ENCODE measurements around the gene UXS1. TPM values are rescaled to one million over a fixed set of nuclear protein-coding genes. Genes with fewer than 3 reads are reported as not detected.

Gene UXS1
- total RNA-seq, 1 experiment from 2014 or later = 48.8 TPM

DNA sequence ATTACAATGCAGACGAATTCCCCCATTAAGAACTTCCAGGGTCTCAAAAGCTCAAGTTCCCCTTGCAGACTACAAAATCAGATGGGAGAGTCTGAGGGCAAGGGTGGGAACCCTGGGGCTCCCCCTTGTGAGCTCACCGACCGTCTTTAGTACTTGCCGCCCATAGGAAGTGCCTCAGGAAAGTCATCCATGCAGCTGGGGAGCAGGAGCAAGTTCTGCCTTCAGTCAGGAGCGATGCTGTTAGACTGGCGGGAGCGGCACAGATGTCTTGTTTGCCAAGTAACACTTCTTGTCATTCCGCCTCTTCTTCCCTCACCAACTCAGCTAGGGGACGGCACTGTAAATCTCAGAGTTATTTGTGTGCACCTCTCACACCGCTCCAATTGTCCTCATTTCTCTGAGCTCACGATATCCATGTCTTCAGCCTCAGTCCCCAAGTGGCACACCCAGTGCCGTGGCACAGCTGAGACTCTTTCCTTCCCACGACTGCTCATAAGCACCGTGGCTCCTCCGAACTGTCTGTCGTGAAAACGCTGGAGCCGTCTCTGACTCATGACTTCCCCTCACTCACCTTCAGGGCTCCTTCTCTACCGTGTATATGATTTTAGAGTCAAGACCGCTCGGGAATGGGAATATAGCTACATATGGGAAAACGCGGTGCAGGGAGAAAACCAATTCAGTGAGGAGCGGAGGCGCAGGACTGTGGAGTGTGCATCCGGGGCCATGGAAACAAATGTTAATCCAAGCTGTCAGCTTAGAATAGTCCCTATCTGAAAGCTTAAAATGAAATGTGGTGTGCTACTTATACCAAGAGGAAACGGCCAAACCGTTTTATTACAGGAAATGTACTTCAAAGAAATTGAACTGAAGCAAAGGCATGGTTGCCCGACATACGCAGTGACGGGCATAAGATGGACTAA, 34.0 kb downstream of the UXS1 start:
- H3K27me3 ChIP-seq = no peaks in the 10 kb centered on the region
- H3K36me3 ChIP-seq = peaks cover 48% of the 10 kb centered on the region
- no peak for DNase-seq
- H3K4me1 ChIP-seq = peaks cover 4% of the 10 kb centered on the region; the same call in 1 of the 2 replicates
- no peak overlapping the region for H3K27ac ChIP-seq
- H3K9me3 ChIP-seq (replicated peaks) = no peaks in the 10 kb centered on the region
- no peak overlapping the region for H3K4me3 ChIP-seq

DNA sequence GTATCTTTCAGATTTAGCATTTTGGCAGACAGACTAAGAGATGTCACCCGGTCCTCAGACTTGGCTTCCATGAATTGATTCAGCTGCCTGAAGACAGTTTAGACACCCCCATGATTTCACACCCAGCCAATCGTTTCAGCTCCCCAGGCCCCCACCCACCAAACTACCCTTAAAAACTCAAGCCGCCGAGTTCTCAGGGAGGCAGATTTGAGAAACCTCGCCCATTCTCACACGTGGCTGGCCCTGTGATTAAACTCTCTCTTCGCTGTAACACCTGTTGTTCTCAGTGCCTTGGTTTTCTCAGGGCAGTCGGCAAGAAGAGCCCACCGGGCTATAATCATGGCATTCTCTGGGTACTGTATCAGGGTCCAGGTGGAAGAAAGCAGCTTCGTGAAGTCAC, 35.2 kb downstream of the UXS1 start:
- no peak overlapping the region for H3K27ac ChIP-seq
- H3K9me3 ChIP-seq (replicated peaks) = peaks cover 9% of the 10 kb centered on the region; the same call in 1 of the 2 replicates
- H3K36me3 ChIP-seq = peaks cover 56% of the 10 kb centered on the region
- H3K4me3 ChIP-seq = no peak overlapping the region
- no peak for DNase-seq
- H3K27me3 ChIP-seq = no peaks in the 10 kb centered on the region
- no peaks in the 10 kb centered on the region for H3K4me1 ChIP-seq

DNA sequence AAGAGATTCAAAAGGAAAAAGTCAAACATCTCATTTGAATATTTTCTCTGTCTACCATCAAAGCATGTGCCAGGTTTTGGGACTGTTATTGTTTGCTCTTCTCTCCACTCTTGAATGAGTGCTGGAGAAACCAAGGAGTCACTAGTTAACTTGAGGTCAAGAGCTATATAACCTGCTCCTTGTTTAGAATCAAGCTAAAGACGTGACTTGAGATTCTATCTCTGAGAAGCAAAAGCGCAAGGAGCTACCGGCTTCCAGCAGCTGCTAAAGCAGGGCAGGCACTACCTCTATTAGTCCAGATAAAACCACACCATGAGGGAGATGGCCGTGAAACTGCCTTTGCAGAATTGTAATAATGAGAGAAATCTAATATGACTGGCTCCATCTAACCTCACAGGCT, 36.0 kb downstream of the UXS1 start:
- Histone ChIP-seq H3K27me3 (no peaks in the 10 kb centered on the region), H3K4me1 (no peaks in the 10 kb centered on the region), H3K36me3 (peaks cover 62% of the 10 kb centered on the region), H3K4me3 (no peak overlapping the region), H3K27ac (no peak overlapping the region), H3K9me3 (replicated peaks) (peaks cover 9% of the 10 kb centered on the region; the same call in 1 of the 2 replicates)
- DNase-seq = no peak

DNA sequence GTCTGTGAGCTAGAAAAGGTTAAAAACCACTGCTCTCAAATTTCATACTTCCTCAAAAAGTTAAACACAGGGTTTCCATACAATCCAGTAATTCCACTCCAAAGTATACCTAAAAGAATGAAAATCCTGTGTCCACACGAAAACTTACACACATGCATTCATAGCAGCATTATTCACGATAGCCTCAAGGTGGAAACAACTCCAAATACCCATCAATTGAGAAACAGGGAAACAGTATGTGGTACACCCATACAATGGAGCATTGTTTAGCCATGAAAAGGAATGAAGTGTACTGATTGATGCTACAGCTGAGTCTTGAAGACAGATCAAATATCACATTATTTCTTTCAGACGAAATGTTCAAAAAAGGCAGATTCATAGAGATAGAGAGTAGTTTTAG, 36.7 kb downstream of the UXS1 start:
- Histone ChIP-seq H3K9me3 (replicated peaks) (peaks cover 9% of the 10 kb centered on the region; the same call in 1 of the 2 replicates), H3K27me3 (no peaks in the 10 kb centered on the region), H3K36me3 (peaks cover 59% of the 10 kb centered on the region), H3K4me3 (no peak overlapping the region), H3K27ac (no peak overlapping the region), H3K4me1 (no peaks in the 10 kb centered on the region)
- no peak for DNase-seq

DNA sequence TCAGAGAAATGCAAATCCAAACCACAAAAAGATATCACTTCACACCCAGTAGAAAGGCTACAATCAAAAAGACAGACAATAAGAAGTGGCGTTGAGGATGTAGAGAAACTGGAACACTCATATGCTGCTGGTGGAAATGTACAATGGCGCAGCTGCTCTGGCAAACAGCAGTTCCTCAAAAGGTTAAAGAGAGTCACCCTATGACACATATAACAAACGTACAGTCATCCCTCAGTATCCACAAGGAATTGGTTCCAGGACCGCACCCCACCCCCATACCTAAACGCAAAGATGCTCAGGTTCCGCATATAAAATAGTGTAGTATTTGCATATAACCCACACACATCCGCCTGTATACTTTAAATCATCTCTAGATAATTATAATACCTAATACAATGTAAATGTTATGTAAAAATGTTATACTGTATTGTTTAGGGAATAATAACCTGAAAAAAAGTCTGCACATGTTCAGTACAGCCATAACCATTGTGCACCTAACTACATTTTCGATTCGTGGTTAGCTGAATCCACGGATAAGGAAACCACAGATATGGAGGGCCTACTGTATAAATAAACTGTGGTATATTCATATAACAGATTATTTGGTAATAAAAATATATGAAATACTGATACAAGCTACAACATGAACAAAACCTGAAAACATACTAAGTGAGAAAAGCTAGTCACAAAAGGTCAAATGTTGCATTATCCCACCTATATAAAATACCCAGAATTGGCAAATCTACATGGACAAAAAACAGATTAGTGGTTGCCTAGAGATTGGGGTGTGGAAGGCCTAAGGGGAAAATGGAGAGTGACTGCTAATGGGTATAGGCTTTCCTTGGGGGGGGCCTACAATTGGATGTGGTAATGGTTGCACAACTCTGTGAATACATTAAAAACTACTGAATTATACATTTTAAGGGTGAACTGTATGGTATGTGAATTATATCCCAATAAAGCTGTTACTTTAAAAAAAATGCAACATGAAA, 37.5 kb downstream of the UXS1 start:
- Histone ChIP-seq H3K27me3 (no peaks in the 10 kb centered on the region), H3K4me1 (no peaks in the 10 kb centered on the region), H3K36me3 (peaks cover 65% of the 10 kb centered on the region), H3K27ac (no peak overlapping the region), H3K4me3 (no peak overlapping the region), H3K9me3 (replicated peaks) (peaks cover 9% of the 10 kb centered on the region; the same call in 1 of the 2 replicates)
- no peak for DNase-seq

DNA sequence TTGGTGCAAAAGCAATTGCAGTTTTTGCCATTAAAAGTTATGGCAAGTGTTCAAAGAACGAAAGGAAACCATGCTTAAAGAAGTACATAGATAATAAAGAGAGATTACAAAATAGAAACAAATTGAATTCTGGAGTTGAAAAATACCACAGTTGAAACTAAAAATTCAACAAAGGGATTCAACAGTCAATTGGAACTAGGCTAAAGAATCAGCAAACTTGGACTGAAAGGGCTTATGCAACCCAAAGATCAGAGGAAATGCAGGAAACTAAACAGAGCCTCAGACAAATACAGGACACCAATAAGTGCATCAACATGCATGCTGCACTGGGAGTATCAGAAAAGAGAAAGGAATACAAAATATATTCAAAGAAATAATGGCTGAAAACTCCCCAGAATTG, 40.3 kb downstream of the UXS1 start:
- no peak overlapping the region for H3K27ac ChIP-seq
- no peak for DNase-seq
- H3K9me3 ChIP-seq (replicated peaks) = peaks cover 9% of the 10 kb centered on the region; the same call in 1 of the 2 replicates
- no peaks in the 10 kb centered on the region for H3K4me1 ChIP-seq
- H3K36me3 ChIP-seq = peaks cover 59% of the 10 kb centered on the region
- no peak overlapping the region for H3K4me3 ChIP-seq
- no peaks in the 10 kb centered on the region for H3K27me3 ChIP-seq

DNA sequence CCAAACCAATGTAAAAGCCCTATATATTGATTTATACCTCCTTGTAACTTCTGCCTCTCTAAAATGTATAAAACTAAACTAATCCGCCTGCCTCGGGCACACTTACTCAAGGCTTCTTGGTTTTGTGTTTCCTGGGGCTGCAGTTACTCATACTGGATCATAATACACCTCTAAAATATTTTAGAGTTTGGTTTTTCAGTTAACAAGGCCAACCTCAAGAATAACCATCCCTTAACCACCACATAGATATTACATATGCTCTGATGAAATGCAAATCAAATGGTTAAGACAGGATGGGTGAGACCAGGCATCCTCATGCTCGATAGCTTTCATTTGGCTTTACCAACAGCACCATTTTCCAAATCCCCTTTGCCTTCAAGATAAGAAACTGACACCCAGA, 46.4 kb downstream of the UXS1 start:
- no peaks in the 10 kb centered on the region for H3K4me1 ChIP-seq
- no peak for DNase-seq
- H3K4me3 ChIP-seq = no peak overlapping the region
- H3K9me3 ChIP-seq (replicated peaks) = no peaks in the 10 kb centered on the region
- no peak overlapping the region for H3K27ac ChIP-seq
- H3K27me3 ChIP-seq = no peaks in the 10 kb centered on the region
- H3K36me3 ChIP-seq = peaks cover 42% of the 10 kb centered on the region

DNA sequence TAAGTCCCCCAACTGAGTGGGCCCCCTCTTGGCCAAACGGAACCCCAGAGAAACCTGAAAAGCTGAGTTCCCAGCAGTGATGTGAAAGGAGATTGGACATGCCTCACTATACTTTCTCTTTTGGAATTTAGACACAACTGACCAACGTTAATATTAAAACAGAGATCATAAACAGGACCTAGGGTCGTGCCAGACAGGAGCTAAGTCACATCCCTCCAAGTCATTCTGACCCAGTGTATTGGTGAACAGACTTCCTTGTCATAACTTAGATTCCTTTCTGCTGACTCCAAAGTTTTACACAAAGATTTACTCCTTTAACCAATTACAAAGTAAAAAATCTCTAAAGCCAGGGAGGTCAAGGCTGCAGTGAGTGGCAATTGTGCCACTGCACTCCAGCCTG, 46.9 kb downstream of the UXS1 start:
- no peaks in the 10 kb centered on the region for H3K9me3 ChIP-seq (replicated peaks)
- peaks cover 46% of the 10 kb centered on the region for H3K36me3 ChIP-seq
- no peaks in the 10 kb centered on the region for H3K4me1 ChIP-seq
- no peak overlapping the region for H3K27ac ChIP-seq
- H3K4me3 ChIP-seq = no peak overlapping the region
- DNase-seq = no peak
- H3K27me3 ChIP-seq = no peaks in the 10 kb centered on the region

DNA sequence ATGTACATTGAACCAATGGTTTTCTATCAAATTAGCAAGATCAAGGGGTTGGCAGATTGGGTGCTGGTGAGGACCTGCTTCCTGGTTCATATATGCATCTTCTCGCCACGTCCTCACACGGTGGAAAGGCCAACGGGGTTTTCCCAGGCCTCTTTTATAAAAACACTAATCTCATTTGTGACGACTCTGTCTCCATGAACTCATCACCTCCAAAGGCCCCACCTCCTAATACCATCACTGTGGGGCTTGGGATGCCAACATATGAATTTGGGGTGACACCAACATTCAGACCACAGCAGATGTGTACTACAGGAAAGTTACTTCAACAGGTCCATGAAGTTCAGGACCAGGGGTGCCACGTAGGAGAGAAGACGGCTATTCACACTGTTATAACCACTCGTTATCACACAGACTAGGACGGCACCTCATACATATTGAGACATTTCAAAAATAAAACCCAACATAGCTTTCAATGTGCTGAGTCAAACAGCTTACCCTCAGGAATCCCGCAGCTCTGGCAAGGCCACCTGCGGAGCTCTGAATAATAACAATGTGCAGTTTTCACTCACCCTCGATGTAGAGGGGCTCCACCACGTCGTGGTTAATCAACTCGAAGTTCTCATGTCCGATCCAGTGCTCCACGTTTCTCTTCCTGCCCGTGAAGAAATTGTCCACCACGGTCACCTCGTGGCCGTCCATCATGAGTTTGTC, 49.3 kb downstream of the UXS1 start:
- Histone ChIP-seq H3K4me1 (no peaks in the 10 kb centered on the region), H3K36me3 (peaks cover 37% of the 10 kb centered on the region), H3K4me3 (no peak overlapping the region), H3K9me3 (replicated peaks) (no peaks in the 10 kb centered on the region), H3K27ac (no peak overlapping the region), H3K27me3 (no peaks in the 10 kb centered on the region)
- DNase-seq = no peak

DNA sequence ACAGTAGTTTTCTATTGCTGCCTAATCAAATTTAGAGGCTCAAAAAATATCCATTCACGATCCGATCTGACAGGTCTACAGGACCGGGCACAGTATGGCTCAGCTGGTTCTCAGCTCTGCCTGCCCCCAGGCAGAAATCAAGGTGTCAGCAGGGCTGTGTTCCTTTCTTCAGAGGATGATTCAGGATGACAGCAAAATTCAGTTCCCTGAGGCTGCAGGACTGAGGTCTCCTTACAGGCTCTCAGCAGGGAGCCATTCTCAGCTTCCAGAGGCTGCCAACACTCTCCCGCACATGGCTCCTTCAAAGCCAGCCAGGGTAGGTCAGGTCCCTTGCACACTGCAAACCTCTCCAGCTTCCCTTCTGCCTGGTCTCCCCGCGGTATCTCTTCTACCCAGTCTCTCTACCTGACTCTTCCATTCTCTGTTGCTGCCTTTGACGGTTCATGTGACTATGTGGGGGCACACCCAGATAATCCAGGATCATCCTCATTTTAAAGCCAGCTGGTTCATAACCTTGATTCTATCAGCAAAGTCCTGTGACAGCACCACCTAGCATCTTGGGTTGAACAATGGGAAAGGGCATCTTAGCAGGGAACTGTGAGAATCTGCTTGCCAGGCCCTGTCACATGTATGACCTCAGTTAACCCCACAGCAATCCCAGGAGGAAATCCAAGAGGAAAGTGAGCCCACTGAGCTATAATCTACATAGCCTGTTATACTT, 50.4 kb downstream of the UXS1 start:
- no peaks in the 10 kb centered on the region for H3K27me3 ChIP-seq
- DNase-seq = no peak
- peaks cover 31% of the 10 kb centered on the region for H3K36me3 ChIP-seq
- no peak overlapping the region for H3K4me3 ChIP-seq
- 0 out of 2 replicates have a peak, but pooled peaks cover 2% of the 10 kb centered on the region for H3K4me1 ChIP-seq
- no peak overlapping the region for H3K27ac ChIP-seq
- no peaks in the 10 kb centered on the region for H3K9me3 ChIP-seq (replicated peaks)

DNA sequence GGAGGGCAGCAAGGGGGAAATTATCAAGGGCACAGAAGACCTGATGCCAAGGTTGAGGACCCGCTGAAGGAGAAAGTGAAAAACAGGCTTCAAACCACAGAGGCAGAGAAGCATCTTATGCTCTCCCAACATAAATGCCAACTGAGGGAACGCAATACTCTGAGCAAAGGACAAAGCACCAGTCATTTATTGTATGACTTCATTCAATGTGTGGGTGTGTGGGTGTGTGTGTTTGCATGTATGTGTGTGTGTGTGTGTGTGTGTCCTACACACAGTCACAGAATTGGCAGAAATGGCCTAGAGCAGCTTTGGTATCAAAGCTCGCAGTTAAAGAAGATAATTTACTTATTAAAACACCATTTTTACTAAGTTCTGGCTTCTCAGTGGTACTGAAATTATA, 51.4 kb downstream of the UXS1 start:
- DNase-seq = no peak
- Histone ChIP-seq H3K9me3 (replicated peaks) (no peaks in the 10 kb centered on the region), H3K4me3 (no peak overlapping the region), H3K27me3 (no peaks in the 10 kb centered on the region), H3K4me1 (0 out of 2 replicates have a peak, but pooled peaks cover 2% of the 10 kb centered on the region), H3K36me3 (peaks cover 23% of the 10 kb centered on the region), H3K27ac (no peak overlapping the region)

DNA sequence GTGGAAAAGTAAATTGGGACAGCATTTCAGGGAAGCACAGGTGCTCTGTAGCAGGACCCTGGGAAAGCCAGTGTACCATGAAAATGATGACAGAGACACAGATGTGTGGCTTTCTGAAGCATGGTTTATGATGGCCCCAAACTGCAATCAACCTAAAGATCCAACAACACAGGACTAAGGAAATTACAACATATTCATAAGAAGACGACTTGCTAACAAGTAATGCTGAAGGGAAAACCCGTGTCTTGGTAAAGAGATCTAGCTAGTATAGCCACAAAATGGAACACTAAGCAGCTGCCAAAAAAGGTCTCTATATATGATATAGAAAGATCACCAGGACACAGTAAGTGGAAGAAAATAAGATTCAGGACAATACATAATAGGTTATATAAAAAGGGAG, 53.2 kb downstream of the UXS1 start:
- no peak overlapping the region for H3K4me3 ChIP-seq
- H3K9me3 ChIP-seq (replicated peaks) = no peaks in the 10 kb centered on the region
- no peak overlapping the region for H3K27ac ChIP-seq
- DNase-seq = no peak
- H3K4me1 ChIP-seq = 0 out of 2 replicates have a peak, but pooled peaks cover 2% of the 10 kb centered on the region
- H3K36me3 ChIP-seq = peaks cover 18% of the 10 kb centered on the region
- no peaks in the 10 kb centered on the region for H3K27me3 ChIP-seq

DNA sequence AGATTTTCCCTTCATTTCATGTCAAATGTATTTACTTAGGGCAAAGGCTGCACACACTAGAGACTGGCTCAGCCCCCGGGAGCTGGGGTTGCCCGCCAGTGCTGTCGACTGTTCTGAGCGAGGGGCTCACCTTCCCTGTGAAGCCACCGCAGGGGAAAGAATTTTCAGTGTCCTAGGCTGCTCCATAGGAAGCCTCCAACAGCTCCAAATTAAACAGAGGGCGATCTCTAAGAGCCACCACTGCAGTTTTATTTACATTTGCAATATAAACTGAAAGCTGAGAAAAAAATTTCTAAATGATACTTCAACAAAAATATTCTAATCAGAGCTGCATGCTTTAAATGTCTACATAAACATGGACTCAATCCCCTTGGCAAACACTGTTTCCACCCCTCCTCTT, 54.0 kb downstream of the UXS1 start:
- no peak overlapping the region for H3K27ac ChIP-seq
- H3K27me3 ChIP-seq = no peaks in the 10 kb centered on the region
- H3K36me3 ChIP-seq = peaks cover 12% of the 10 kb centered on the region
- H3K4me1 ChIP-seq = 0 out of 2 replicates have a peak, but pooled peaks cover 2% of the 10 kb centered on the region
- no peak for DNase-seq
- no peaks in the 10 kb centered on the region for H3K9me3 ChIP-seq (replicated peaks)
- no peak overlapping the region for H3K4me3 ChIP-seq

All from SJCRH30 (cell line).